Stimulated activated naive CD8-positive, alpha-beta T cell treated with anti-CD3 and anti-CD28 coated beads, Interleukin-15, amount 100 ng/mL, for 72 hours (primary cell): Measurements from ENCODE around the gene RBFOX1.

Experiments
- ATAC-seq: fragments of 150-1000 bp; cut with Tn5 transposase; 2 replicates; pipeline ENCODE4 v1.10.0; 2021; ENCODE audit warnings: mild to moderate bottlenecking, moderate library complexity
- DNase-seq, 2 donors: peaks; one replicate each; pipeline ENCODE4 v3.0.0; 2021 to 2022
- H3K27ac Mint-ChIP-seq, 2 donors: one replicate each; pipeline ENCODE4 v1.8.0; 2022; ENCODE audit warnings: mild to moderate bottlenecking in 2 of 2, mixed read lengths in 2 of 2, moderate library complexity in 2 of 2
- H3K27me3 Mint-ChIP-seq: one replicate; pipeline ENCODE4 v1.8.0; 2022; ENCODE audit warnings: mixed read lengths
- H3K4me1 Mint-ChIP-seq: one replicate; pipeline ENCODE4 v1.8.0; 2022; ENCODE audit warnings: mild to moderate bottlenecking, mixed read lengths
- H3K4me3 Mint-ChIP-seq, 2 donors: one replicate each; pipeline ENCODE4 v1.8.0; 2022; ENCODE audit warnings: mild to moderate bottlenecking in 2 of 2, mixed read lengths in 2 of 2, moderate library complexity in 1 of 2
- H3K9me3 Mint-ChIP-seq, 2 donors: one replicate each; pipeline ENCODE4 v1.8.0; 2022; ENCODE audit warnings: mixed read lengths in 2 of 2

RBFOX1 gene

DNA sequence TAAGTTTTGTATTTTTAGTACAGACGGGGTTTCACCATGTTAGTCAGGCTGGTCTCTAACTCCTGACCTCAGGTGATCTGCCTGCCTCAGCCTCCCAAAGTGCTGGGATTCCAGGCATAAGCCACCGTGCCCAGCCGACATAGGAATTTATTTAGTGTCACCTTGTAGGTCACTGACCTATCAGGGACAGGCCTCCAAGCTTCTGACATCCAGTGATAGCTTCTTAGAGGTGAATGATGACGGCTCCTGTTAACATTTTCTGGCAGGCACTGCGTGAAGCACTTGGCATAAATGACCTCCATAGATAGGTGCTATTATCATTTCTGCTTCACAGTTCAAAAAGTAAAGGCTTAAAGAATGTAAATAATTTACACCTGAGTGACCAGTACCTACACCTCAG, 71.6 kb downstream of the RBFOX1 start:
- ATAC-seq (no peak), DNase-seq (no peak)
- no peaks in the 10 kb centered on the region for H3K27me3 Mint-ChIP-seq
- H3K4me3 Mint-ChIP-seq = no peak overlapping the region
- H3K27ac Mint-ChIP-seq = no peak overlapping the region
- no peaks in the 10 kb centered on the region for H3K4me1 Mint-ChIP-seq
- peaks cover 0 to 7% of the 10 kb centered on the region in 2 donors for H3K9me3 Mint-ChIP-seq

DNA sequence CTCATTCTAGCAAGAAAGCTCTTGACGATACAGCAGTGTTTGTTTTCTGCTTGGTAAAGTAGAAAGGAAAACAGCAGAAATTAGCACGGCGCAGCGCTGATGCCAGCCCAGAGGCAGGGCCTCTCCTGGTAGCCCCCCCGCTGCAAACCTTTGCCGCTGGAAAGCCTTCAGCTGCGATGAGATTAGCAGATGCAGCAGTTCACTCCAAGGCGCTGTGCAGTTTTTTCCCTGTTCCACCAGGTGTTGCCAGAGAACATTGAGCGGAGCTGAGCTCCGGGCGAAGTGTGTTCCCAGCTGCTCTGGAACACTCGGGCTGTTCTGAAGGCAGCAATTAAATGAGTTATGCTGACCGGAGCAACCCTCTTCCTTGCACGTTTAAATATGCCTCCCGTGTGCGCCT, 72.5 kb downstream of the RBFOX1 start:
- Mint-ChIP-seq H3K4me1 (no peaks in the 10 kb centered on the region), H3K27ac (no peak overlapping the region), H3K9me3 (peaks cover 0 to 7% of the 10 kb centered on the region in 2 donors), H3K4me3 (no peak overlapping the region), H3K27me3 (no peaks in the 10 kb centered on the region)
- DNase-seq (no peak), ATAC-seq (no peak)

DNA sequence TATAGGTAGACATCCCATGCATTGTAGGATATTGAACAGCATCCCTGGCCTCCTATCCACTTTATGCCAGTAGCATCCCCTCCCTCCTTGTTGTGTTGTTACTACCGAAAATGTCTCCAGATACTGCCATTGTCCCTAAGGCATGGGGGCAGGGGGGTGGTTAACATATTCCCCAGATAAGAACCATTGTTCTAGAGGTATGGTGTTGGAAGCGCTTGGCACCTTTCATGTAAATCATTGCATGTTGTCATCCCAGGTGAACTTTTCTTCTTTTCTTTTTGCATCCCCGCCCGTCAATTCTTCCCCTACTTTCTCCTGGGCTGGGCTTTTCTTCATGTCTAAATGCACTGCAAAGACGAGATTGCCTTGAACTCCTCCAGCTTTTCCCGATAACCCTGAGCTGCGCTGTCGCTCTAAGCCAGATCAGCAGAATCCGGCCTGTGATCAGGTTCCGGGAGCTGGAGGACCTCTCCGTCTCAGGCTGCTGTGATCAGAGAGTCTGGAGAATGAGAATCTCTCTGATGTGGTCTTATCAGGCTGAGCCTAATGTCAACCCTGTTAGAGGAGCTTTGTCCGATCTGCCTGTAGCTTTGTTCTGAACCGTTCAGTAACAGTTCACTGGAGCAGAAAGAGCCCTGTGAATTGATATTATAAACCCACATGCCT, 76.2 kb downstream of the RBFOX1 start:
- ATAC-seq (no peak), DNase-seq (no peak)
- H3K27me3 Mint-ChIP-seq = no peaks in the 10 kb centered on the region
- H3K4me3 Mint-ChIP-seq = no peak overlapping the region
- H3K9me3 Mint-ChIP-seq = peaks cover 7 to 12% of the 10 kb centered on the region in 2 donors
- no peak overlapping the region for H3K27ac Mint-ChIP-seq
- H3K4me1 Mint-ChIP-seq = no peaks in the 10 kb centered on the region

DNA sequence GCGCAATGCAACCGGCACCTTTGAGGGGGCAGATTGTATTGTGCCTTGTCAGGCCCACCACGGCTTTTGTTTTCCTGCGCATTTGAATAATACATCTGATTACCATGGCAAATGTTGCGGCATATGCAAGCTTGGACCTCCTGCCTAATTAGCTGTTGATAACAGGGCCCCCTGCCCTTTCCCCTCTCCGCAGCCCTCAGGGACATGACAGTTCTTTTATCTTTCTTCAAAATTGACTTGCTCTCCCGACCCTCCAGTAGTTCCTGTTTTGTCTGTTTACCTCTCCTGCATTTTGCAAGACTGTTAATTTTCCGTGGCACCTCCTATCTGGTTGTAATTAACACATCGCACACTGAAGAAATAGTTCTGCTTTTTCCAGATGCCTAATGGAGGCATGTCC, 86.8 kb downstream of the RBFOX1 start:
- H3K4me1 Mint-ChIP-seq = no peaks in the 10 kb centered on the region

DNA sequence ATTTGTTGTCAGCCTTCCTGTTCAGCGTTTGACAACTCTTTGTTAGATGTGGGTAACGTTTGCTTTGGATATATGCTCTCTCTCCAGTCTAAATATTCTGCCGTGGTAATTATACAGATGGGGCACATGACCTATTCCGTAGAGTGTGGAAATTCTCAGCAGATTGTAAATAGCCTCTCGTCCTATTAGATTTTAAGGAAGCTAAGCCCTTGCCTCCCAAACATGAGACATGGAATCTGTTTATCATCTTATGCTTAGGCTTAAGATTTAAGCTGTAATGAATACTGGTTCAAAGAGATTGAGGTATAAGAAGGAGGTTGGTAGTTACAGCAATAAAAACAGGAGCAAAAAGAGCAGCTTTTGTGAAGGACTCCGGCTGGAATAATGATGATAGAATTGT, 87.4 kb downstream of the RBFOX1 start:
- H3K27ac Mint-ChIP-seq = no peak overlapping the region
- H3K27me3 Mint-ChIP-seq = no peaks in the 10 kb centered on the region
- DNase-seq = no peak
- no peak for ATAC-seq
- H3K4me1 Mint-ChIP-seq = no peaks in the 10 kb centered on the region
- H3K9me3 Mint-ChIP-seq = peaks cover 18 to 44% of the 10 kb centered on the region in 2 donors
- H3K4me3 Mint-ChIP-seq = no peak overlapping the region

More for the DNA sequence above, 86.8 kb downstream of the RBFOX1 start:
- DNase-seq (no peak), ATAC-seq (no peak)
- Mint-ChIP-seq H3K27me3 (no peaks in the 10 kb centered on the region), H3K27ac (no peak overlapping the region), H3K9me3 (peaks cover 18 to 44% of the 10 kb centered on the region in 2 donors), H3K4me3 (no peak overlapping the region)

DNA sequence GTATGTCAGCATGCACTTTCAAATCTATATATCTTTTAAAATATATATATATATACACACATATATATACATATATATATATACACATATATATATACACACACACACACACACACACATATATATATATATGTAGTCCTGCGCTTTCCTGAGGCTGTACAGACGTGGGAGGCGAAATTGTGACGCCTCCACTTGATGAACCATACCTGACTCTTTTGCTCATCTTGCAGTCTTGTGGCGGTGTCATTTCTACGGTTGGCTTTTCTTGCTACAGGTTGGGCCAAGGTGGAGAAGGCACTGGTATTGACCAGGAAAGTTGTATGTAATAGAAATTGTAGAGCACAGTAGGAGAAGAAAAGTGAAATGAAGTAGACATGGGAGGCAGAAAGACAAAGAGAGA, 88.2 kb downstream of the RBFOX1 start:
- no peak overlapping the region for H3K27ac Mint-ChIP-seq
- no peak for ATAC-seq
- no peaks in the 10 kb centered on the region for H3K4me1 Mint-ChIP-seq
- peaks cover 22 to 43% of the 10 kb centered on the region in 2 donors for H3K9me3 Mint-ChIP-seq
- no peak overlapping the region for H3K4me3 Mint-ChIP-seq
- no peaks in the 10 kb centered on the region for H3K27me3 Mint-ChIP-seq
- DNase-seq = no peak

DNA sequence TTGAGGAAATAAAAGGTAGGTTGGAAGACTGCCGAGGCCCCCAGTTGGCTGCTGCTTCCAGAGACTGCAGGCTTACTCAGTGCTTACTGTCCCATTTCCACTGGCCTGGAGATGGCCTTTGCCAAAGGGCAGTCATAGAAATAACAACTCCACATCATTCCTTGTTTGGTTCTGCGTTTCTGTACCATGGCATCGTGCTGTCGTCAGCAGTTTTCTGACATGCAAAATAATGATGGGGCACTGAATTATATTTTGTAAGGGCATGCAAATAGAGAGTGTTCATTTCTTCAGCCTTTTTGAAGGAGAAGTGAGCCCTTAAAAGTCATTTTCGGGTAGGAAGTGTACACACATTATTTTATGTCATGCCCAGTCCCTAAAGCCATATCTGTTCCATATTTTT, 88.9 kb downstream of the RBFOX1 start:
- ATAC-seq (no peak), DNase-seq (no peak)
- Mint-ChIP-seq H3K9me3 (peaks cover 24 to 41% of the 10 kb centered on the region in 2 donors), H3K27me3 (no peaks in the 10 kb centered on the region), H3K4me1 (no peaks in the 10 kb centered on the region), H3K27ac (no peak overlapping the region), H3K4me3 (no peak overlapping the region)

DNA sequence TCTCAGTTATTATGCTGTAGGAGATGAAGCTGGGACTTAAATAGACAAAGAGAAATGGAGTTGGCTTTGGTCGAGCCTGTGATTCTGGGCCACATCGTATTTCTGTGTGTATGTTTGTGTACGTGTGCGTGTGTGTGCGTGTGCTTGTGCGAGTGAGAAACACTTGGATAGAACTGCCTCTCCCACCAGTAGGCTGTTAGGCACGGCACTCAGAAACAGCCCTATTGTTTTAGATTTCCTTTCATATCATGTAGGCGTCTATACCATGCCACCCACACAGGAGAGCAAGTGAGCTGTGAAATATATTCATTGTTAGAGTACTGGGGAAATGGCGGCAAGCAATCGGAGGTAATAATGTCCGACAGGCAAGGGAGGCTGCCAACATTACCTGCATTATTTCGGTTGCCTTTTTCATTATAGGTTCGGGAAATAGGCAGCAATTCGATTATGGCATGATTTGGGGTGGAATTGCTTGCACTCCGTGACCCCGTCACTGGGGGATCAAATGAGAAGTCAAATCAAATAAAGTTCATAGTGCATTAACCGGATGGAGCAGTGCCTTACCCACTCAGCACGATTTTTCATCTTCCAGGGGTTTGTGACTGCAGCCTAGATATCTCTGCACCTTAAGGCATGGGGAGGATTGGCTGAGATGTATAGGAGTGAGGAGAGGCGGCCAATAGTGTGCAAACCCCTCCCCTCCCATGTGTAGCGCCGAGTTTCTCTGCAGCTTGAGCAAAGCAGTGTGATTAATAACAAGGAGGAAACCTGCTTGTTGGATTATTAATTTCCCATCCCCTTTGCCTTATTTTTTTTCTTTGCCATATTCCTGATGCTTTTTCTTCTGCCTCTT, 89.6 kb downstream of the RBFOX1 start:
- Mint-ChIP-seq H3K27me3 (no peaks in the 10 kb centered on the region), H3K27ac (peak overlapping the region in 1 of 2 donors; percentile 54), H3K4me1 (no peaks in the 10 kb centered on the region), H3K9me3 (peaks cover 24 to 45% of the 10 kb centered on the region in 2 donors), H3K4me3 (no peak overlapping the region)
- ATAC-seq (no peak), DNase-seq (no peak)

DNA sequence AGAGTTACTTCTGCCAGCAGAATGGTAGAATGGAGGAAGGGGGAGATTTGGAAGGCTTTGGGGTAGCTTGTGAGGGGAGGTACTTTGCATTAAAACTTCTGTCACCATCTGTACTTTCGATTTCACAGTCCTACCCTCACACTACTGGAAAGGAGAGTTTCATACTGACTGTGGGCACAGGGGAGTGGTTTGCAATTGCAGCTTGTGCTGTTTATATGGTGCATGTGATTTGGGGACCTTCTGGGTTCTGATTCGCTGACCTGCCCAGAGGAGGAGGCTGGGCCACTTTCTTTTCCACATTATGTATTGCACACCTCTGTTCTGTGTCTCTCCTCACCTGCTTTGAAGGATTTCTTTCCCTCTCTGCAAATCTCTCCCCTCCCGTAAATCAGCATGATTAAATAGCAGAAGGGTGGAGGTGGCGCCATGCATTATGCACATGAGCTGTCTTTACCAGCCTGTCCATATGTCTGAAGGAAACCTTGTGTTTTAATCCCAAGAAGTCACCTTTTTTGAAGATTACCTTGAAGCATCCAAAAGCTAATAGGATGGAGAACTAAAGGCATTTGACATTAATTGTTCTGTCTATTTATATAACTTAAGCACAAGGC, 90.9 kb downstream of the RBFOX1 start:
- no peak for ATAC-seq
- peaks cover 17 to 43% of the 10 kb centered on the region in 2 donors for H3K9me3 Mint-ChIP-seq
- no peaks in the 10 kb centered on the region for H3K4me1 Mint-ChIP-seq
- DNase-seq = no peak
- no peaks in the 10 kb centered on the region for H3K27me3 Mint-ChIP-seq
- no peak overlapping the region for H3K4me3 Mint-ChIP-seq
- no peak overlapping the region for H3K27ac Mint-ChIP-seq

DNA sequence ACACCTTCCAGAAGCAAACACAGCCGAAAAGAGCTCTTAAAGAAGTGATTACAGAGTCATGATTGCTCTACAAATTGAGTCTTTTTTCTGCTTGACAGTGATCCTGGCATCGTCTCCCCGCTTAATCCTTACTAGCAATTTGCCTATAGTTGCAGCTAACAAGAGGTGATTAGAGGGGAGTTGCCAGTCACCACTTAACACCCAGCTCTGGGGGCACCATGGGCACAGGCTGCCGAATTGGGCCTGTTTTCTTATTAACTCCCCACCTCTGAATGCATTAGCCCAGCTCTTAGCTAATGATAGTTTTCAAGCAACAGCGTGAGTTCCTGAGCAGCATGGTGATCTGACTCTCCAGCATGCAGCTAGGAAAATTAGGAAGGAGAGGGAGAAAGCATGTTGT, 93.5 kb downstream of the RBFOX1 start:
- Mint-ChIP-seq H3K4me1 (no peaks in the 10 kb centered on the region), H3K27me3 (no peaks in the 10 kb centered on the region), H3K9me3 (peaks cover 6 to 26% of the 10 kb centered on the region in 2 donors), H3K4me3 (no peak overlapping the region), H3K27ac (no peak overlapping the region)
- DNase-seq (no peak), ATAC-seq (no peak)

DNA sequence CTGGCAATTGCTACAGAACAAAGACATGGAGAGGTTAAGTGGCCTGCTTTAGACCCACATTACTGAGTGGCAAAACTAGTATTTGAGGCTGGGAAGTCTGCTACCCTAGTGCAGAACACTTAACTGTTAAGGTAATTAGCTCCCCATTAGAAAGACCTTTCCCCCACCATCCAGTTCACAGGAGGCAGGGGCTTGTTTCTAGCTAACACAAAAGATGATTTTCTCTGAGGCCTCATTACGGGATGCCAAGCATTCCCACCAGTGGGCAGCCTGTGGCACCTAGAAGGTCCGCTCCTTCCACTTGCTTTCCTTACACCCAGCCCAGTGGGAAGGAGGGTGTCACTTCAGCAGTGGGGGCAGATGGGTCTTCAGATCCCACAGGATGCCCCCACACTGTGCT, 99.1 kb downstream of the RBFOX1 start:
- Mint-ChIP-seq H3K4me3 (no peak overlapping the region), H3K9me3 (peaks cover 7 to 27% of the 10 kb centered on the region in 2 donors), H3K4me1 (no peaks in the 10 kb centered on the region), H3K27ac (no peak overlapping the region), H3K27me3 (no peaks in the 10 kb centered on the region)
- DNase-seq = no peak
- ATAC-seq = no peak

DNA sequence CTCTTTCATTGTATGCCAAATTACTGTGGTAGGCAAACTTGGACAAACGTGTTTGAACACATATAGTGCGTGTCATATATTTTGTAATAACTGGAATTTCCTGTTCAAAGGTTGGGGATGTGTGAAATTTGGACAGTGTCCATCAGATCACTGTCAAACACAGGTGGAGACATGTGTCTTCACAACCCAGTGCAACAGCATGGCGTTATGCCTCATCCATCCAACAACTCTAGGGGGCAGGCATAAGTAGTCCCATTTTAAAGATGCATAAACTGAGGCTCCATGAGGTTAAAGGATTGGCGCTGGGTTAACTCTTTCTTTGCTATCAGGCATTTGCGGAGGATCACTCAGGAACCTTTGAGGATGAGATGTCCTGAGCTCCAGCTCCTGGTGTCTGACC, 103.7 kb downstream of the RBFOX1 start:
- Mint-ChIP-seq H3K27me3 (no peaks in the 10 kb centered on the region), H3K27ac (no peak overlapping the region), H3K4me1 (no peaks in the 10 kb centered on the region), H3K9me3 (peaks cover 7 to 15% of the 10 kb centered on the region in 2 donors), H3K4me3 (no peak overlapping the region)
- DNase-seq (no peak), ATAC-seq (no peak)

DNA sequence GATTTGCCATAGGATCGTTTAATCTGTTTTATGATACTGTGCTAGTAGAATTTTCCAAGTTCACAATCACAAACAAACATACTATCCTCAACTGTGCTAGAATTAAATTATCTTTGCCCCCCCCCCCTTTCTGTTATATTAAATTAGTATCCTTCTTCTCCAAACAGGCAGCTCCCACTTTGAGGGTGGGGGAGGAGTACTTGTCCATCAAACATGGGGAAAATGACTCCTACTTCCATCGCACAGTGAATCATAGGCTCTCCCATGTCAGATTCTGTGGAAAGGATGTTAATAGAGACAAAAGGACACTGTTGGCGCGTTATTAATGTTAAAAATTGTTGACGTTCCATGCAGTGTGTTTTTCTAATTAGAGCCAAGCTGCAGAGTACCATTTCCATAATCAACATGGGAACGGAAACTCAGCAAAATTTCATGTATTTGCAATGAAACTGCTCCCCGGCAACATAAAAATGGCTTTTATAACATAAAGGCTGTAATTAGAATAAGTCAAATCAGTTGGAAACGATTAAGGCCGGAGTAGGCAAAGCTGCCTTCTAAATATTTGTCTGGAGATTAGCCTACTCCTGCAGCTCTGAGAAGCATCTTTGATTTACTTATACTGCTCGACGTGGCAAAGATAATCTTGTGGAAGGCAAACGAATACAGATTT, 104.6 kb downstream of the RBFOX1 start:
- DNase-seq (no peak), ATAC-seq (no peak)
- H3K4me3 Mint-ChIP-seq = no peak overlapping the region
- no peaks in the 10 kb centered on the region for H3K4me1 Mint-ChIP-seq
- no peaks in the 10 kb centered on the region for H3K27me3 Mint-ChIP-seq
- peaks cover 7 to 15% of the 10 kb centered on the region in 2 donors for H3K9me3 Mint-ChIP-seq
- no peak overlapping the region for H3K27ac Mint-ChIP-seq

DNA sequence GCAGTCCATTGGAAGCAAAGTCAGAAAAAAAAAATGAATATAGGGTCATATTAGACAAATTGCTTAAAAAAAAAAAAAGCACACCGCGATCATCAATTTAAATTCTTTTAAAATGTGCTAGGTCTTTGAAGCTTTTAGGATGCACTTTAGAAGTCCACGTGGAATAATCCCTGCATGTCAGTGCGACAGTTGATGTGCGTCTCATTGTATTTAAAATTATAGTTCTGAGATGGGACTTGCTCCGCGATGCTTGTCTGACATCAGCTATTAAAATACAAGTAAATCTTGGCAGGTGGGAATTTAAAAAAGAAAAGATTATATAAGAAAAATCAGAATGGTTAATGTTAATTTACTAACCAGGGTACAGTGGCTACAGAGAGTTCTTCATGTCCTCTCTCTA, 105.2 kb downstream of the RBFOX1 start:
- ATAC-seq = no peak
- no peaks in the 10 kb centered on the region for H3K4me1 Mint-ChIP-seq

DNA sequence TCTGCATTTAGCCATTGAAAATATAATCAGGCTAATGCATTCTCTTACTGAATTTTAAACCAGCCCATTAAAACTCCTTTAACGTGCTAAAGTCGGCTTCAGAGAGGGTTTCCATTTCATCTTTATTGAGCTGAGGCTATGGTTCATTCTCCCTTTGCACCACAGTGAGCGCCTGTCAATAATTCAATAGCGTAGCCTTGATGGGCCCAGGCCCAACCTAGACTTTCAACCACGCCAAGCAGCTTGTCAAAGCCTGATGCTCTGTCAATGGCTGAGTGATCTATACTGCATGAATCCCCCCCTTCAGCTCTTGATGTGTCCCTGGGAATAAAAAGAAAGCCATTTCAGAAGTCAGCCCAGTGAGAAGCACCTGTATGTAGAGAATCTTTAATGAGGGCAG, 106.0 kb downstream of the RBFOX1 start:
- no peak for ATAC-seq
- Mint-ChIP-seq H3K4me3 (no peak overlapping the region), H3K4me1 (no peaks in the 10 kb centered on the region), H3K9me3 (peaks cover 4 to 6% of the 10 kb centered on the region in 2 donors), H3K27me3 (no peaks in the 10 kb centered on the region), H3K27ac (no peak overlapping the region)
- DNase-seq = no peak

More for the DNA sequence above, 105.2 kb downstream of the RBFOX1 start:
- Mint-ChIP-seq H3K9me3 (peaks cover 7 to 13% of the 10 kb centered on the region in 2 donors), H3K4me3 (no peak overlapping the region), H3K27ac (peak overlapping the region in 1 of 2 donors; percentile 29), H3K27me3 (no peaks in the 10 kb centered on the region)
- DNase-seq = no peak
